ENCODE results near the gene ABI3BP.

DNA sequence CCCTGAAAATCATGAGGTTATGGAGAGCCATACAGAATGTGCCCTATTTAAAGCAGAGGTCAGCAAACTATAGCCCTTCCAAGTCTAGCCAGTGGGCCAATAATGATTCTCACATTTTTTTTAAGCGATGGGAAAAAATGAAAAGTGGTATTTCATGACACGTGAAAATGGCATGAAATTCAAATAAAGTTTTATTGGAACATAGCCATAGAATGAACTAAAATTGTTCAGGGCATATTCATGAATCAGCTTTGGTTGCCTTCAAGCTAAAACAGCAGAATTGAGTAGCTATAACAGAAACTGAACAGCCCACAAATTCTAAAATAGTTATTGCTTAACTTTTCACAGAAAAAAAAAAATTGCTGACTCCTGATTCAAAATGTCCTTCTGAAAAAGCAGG lies 179.4 kb downstream of the ABI3BP start:
- TF ChIP-seq, protein P1, sequence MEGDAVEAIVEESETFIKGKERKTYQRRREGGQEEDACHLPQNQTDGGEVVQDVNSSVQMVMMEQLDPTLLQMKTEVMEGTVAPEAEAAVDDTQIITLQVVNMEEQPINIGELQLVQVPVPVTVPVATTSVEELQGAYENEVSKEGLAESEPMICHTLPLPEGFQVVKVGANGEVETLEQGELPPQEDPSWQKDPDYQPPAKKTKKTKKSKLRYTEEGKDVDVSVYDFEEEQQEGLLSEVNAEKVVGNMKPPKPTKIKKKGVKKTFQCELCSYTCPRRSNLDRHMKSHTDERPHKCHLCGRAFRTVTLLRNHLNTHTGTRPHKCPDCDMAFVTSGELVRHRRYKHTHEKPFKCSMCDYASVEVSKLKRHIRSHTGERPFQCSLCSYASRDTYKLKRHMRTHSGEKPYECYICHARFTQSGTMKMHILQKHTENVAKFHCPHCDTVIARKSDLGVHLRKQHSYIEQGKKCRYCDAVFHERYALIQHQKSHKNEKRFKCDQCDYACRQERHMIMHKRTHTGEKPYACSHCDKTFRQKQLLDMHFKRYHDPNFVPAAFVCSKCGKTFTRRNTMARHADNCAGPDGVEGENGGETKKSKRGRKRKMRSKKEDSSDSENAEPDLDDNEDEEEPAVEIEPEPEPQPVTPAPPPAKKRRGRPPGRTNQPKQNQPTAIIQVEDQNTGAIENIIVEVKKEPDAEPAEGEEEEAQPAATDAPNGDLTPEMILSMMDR (IDR thresholded peaks at IDR 0.05) = no peak
- TF ChIP-seq POLR2A (IDR thresholded peaks at IDR 0.05) (no peak), POLR2AphosphoS5 (IDR thresholded peaks at IDR 0.05) (no peak)

All from upper lobe of left lung (tissue), 4 donors.